ENCODE results near the gene CLEC4F. TPM values are rescaled to one million over a fixed set of nuclear protein-coding genes. Genes with fewer than 3 reads are reported as not detected.

Gene CLEC4F
- total RNA-seq (2014; rRNA removed) = not detected in 2 replicates
- percentile 10 among the genes with signal in this experiment for Bru-seq, nascent RNA
- percentile 10 among the genes with signal in this experiment for BruChase-seq, experiment 1, labeled RNA remaining after a 6-hour chase
- percentile 13 among the genes with signal in this experiment for BruChase-seq, experiment 2, labeled RNA remaining after a 2-hour chase
- long read RNA-seq = 0 reads

DNA sequence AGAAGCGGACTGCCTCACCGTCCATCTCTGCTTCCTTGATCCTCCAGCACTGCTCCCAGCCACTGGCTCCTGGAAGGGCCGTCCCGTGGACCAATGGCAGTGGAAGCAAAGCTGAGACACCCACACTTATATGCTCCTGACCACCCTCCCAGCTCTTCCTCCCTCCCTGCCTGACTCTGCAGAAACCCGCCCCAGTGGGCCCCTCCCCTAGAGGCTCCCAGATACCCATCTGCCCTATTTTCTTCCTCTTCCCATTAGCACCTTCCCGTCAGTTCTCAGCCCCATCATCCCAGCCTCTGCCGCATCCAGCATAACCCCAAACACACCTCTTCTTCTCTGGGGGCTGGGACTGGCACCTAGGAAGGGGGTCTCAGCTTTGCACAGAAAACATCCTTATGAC is at the start of gene CLEC4F:
Gene CLEC4F (minus strand): TSS at position 101 of the 400 bp plus-strand sequence. CDS start 76 bp downstream, at position 25.
- no peak within 1 kb of the TSS for H2AFZ ChIP-seq (ENCODE audit: low read length)
- no peak within 1 kb of the TSS for H3K4me2 ChIP-seq (ENCODE audit: low read length)
- no peaks in the 10 kb centered on the region for H3F3A ChIP-seq (ENCODE audit: low read length, unreplicated experiment)
- no TSS peak for BruUV-seq (replicated peaks)
- ChIA-PET CTCF (no interaction called here), POLR2A (ENCODE audit: unreplicated experiment) (no interaction called here)
- intact Hi-C loops (cut with micrococcal nuclease) = no loop called here
- no peaks in the 10 kb centered on the region for H3K36me3 ChIP-seq (ENCODE audit: low read depth, low read length)
- H3K79me2 ChIP-seq (ENCODE audit: low read length) = no peaks in the 10 kb centered on the region
- H4K20me1 ChIP-seq (ENCODE audit: low read length) = no peaks in the 10 kb centered on the region
- TF ChIP-seq, protein P1, sequence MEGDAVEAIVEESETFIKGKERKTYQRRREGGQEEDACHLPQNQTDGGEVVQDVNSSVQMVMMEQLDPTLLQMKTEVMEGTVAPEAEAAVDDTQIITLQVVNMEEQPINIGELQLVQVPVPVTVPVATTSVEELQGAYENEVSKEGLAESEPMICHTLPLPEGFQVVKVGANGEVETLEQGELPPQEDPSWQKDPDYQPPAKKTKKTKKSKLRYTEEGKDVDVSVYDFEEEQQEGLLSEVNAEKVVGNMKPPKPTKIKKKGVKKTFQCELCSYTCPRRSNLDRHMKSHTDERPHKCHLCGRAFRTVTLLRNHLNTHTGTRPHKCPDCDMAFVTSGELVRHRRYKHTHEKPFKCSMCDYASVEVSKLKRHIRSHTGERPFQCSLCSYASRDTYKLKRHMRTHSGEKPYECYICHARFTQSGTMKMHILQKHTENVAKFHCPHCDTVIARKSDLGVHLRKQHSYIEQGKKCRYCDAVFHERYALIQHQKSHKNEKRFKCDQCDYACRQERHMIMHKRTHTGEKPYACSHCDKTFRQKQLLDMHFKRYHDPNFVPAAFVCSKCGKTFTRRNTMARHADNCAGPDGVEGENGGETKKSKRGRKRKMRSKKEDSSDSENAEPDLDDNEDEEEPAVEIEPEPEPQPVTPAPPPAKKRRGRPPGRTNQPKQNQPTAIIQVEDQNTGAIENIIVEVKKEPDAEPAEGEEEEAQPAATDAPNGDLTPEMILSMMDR (conservative IDR thresholded peaks at IDR 0.05; ENCODE audit: low read depth, low read length) = no peak
- TF ChIP-seq EZH2 (IDR thresholded peaks at IDR 0.05; ENCODE audit: low read length, unreplicated experiment) = no peak
- no peak for TF ChIP-seq EZH2phosphoT487 (IDR thresholded peaks at IDR 0.05; ENCODE audit: borderline replicate concordance, low read length)
- peaks cover 68% of the 10 kb centered on the region for H3K27me3 ChIP-seq (ENCODE audit: low read length)
- ATAC-seq (no peak), DNase-seq (no peak)
- H3K9me2 ChIP-seq (replicated peaks; ENCODE audit: low read length) = no peaks in the 10 kb centered on the region
- H3K27ac ChIP-seq (ENCODE audit: low read length) = no peak within 1 kb of the TSS
- no peak within 1 kb of the TSS for H3K4me3 ChIP-seq (ENCODE audit: low read length)
- no peaks in the 10 kb centered on the region for H3K9me3 ChIP-seq (ENCODE audit: low read length)
- H3K9ac ChIP-seq (ENCODE audit: low read length) = no peak within 1 kb of the TSS
- H3K4me1 ChIP-seq (ENCODE audit: insufficient read depth, low read length) = no peaks in the 10 kb centered on the region

DNA sequence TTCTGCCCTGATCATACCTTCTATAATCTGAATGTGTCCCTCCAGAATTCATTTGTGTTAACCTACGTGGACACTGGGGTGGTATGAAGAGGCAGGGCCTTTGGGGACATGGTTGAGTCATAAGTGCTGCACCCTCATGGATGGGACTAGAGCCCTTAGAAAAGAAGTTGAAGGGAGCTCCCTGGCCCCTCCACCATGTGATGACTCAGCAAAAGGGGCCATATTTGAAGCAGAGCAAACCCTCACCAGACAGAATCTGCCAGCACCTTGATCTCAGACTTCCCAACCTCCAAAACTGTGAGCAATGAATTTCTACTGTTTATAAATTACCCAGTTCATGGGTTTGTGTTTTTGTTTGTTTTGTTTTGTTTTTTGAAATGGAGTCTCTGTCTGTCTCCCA is 48.6 kb upstream of the CLEC4F start:
- no peaks in the 10 kb centered on the region for H4K20me1 ChIP-seq (ENCODE audit: low read length)
- intact Hi-C loops (cut with micrococcal nuclease) = no loop called here
- no peaks in the 10 kb centered on the region for H3K79me2 ChIP-seq (ENCODE audit: low read length)
- no peak overlapping the region for H3K4me2 ChIP-seq (ENCODE audit: low read length)
- H3K9me3 ChIP-seq (ENCODE audit: low read length) = no peaks in the 10 kb centered on the region
- H3K4me1 ChIP-seq (ENCODE audit: insufficient read depth, low read length) = no peaks in the 10 kb centered on the region; the same call in 1 of the 2 replicates
- H3K27me3 ChIP-seq (ENCODE audit: low read length) = peaks cover 5% of the 10 kb centered on the region; the same call in 1 of the 2 replicates
- TF ChIP-seq EZH2phosphoT487 (IDR thresholded peaks at IDR 0.05; ENCODE audit: borderline replicate concordance, low read length) (no peak), EZH2 (IDR thresholded peaks at IDR 0.05; ENCODE audit: low read length, unreplicated experiment) (no peak)
- H3K27ac ChIP-seq (ENCODE audit: low read length) = no peak overlapping the region
- no peaks in the 10 kb centered on the region for H3F3A ChIP-seq (ENCODE audit: low read length, unreplicated experiment)
- ATAC-seq (no peak), DNase-seq (no peak)
- no TSS peak for BruUV-seq (replicated peaks)
- no peak overlapping the region for H2AFZ ChIP-seq (ENCODE audit: low read length)
- H3K4me3 ChIP-seq (ENCODE audit: low read length) = no peak overlapping the region
- no peaks in the 10 kb centered on the region for H3K9me2 ChIP-seq (replicated peaks; ENCODE audit: low read length)
- no peaks in the 10 kb centered on the region for H3K36me3 ChIP-seq (ENCODE audit: low read depth, low read length)
- H3K9ac ChIP-seq (ENCODE audit: low read length) = no peak overlapping the region
- ChIA-PET CTCF (interaction anchor here (0.9 kb wide), 1 partner anchor 79 kb away, joined by 7 read pairs; no protein-coding TSS in a partner anchor), POLR2A (ENCODE audit: unreplicated experiment) (no interaction called here)

- Histone ChIP-seq H3K27me3 (ENCODE audit: low read length) (peaks cover 44% of the 10 kb centered on the region), H3K9me3 (ENCODE audit: low read length) (no peaks in the 10 kb centered on the region), H3K9me2 (replicated peaks; ENCODE audit: low read length) (no peaks in the 10 kb centered on the region), H3K4me2 (ENCODE audit: low read length) (peak overlapping the region; percentile 34; the same call in 1 of the 2 replicates), H3K27ac (ENCODE audit: low read length) (no peak overlapping the region), H3K36me3 (ENCODE audit: low read depth, low read length) (no peaks in the 10 kb centered on the region), H4K20me1 (ENCODE audit: low read length) (no peaks in the 10 kb centered on the region), H3K9ac (ENCODE audit: low read length) (no peak overlapping the region), H3F3A (ENCODE audit: low read length, unreplicated experiment) (no peaks in the 10 kb centered on the region), H3K79me2 (ENCODE audit: low read length) (no peaks in the 10 kb centered on the region), H2AFZ (ENCODE audit: low read length) (no peak overlapping the region), H3K4me1 (ENCODE audit: insufficient read depth, low read length) (no peaks in the 10 kb centered on the region), H3K4me3 (ENCODE audit: low read length) (no peak overlapping the region)
- peak; percentile 97 for ATAC-seq
- TF ChIP-seq EZH2phosphoT487 (IDR thresholded peaks at IDR 0.05; ENCODE audit: borderline replicate concordance, low read length) (no peak), EZH2 (IDR thresholded peaks at IDR 0.05; ENCODE audit: low read length, unreplicated experiment) (no peak)
- TF ChIP-seq, protein P1 (conservative IDR thresholded peaks at IDR 0.05; ENCODE audit: low read depth, low read length) = peak; percentile 98
- POLR2A ChIA-PET (ENCODE audit: unreplicated experiment) = no interaction called here
- no TSS peak for BruUV-seq (replicated peaks)
- DNase-seq = peak; percentile 87
- intact Hi-C loops (cut with micrococcal nuclease) = loop anchor here (2.0 to 5.0 kb wide), 4 partner anchors 75 to 207 kb away; no protein-coding TSS in a partner anchor
- CTCF ChIA-PET = no interaction called here
Observed at GRCh38 chr2:70861777-70862625, 41.6 kb upstream of the CLEC4F start.
